Fibroblast of villous mesenchyme (primary cell): Measurements from ENCODE around the gene DNAH11. TPM values are rescaled to one million over a fixed set of nuclear protein-coding genes. Genes with fewer than 3 reads are reported as not detected.

Experiments used
- DNase-seq: peaks from one replicate; pipeline ENCODE4 v3.0.0-alpha.2; 2010; ENCODE audit warnings: low read depth
- H3K4me3 ChIP-seq: 2 replicates; pipeline ENCODE4 v1.5.1; 2011; ENCODE audit warnings: low read depth, mild to moderate bottlenecking, low read length
- total RNA-seq: library from RNA; depleted of rRNA; stranded (reverse); fragments of >200 nt; gene quantifications from 2 replicates; pipeline ENCODE4 v1.2.3, GENCODE V29; 2012
- TF ChIP-seq, protein P1 (sequence below): IDR thresholded peaks from 2 replicates; pipeline ENCODE4 v1.5.1; 2012; ENCODE audit warnings: low read depth, mild to moderate bottlenecking, low read length; ENCODE audit not compliant: insufficient read depth

DNAH11 gene
- total RNA-seq, 1 donor = under 0.01 TPM

DNA sequence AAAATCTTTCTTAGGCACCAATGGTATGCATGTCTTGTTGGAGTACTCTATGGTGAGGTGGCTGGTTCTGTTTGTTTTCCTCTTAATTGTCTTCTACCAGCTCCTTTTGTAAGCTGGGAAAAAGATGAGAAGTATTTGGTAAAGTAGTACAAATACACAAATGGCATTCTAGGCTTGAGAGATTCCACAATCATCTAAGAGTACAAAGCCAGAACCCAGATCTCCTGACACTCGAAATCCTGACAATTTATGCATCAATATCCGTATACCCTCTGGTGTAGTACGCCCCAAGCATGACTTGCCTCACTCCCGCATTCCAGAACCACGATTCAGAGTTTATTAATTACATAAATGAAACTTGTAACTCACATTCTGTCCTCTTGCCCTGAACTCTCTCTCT lies 359.4 kb downstream of the DNAH11 start:
- DNase-seq = peak; percentile 45
- no peak overlapping the region for H3K4me3 ChIP-seq
- TF ChIP-seq, protein P1, sequence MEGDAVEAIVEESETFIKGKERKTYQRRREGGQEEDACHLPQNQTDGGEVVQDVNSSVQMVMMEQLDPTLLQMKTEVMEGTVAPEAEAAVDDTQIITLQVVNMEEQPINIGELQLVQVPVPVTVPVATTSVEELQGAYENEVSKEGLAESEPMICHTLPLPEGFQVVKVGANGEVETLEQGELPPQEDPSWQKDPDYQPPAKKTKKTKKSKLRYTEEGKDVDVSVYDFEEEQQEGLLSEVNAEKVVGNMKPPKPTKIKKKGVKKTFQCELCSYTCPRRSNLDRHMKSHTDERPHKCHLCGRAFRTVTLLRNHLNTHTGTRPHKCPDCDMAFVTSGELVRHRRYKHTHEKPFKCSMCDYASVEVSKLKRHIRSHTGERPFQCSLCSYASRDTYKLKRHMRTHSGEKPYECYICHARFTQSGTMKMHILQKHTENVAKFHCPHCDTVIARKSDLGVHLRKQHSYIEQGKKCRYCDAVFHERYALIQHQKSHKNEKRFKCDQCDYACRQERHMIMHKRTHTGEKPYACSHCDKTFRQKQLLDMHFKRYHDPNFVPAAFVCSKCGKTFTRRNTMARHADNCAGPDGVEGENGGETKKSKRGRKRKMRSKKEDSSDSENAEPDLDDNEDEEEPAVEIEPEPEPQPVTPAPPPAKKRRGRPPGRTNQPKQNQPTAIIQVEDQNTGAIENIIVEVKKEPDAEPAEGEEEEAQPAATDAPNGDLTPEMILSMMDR = no peak

DNA sequence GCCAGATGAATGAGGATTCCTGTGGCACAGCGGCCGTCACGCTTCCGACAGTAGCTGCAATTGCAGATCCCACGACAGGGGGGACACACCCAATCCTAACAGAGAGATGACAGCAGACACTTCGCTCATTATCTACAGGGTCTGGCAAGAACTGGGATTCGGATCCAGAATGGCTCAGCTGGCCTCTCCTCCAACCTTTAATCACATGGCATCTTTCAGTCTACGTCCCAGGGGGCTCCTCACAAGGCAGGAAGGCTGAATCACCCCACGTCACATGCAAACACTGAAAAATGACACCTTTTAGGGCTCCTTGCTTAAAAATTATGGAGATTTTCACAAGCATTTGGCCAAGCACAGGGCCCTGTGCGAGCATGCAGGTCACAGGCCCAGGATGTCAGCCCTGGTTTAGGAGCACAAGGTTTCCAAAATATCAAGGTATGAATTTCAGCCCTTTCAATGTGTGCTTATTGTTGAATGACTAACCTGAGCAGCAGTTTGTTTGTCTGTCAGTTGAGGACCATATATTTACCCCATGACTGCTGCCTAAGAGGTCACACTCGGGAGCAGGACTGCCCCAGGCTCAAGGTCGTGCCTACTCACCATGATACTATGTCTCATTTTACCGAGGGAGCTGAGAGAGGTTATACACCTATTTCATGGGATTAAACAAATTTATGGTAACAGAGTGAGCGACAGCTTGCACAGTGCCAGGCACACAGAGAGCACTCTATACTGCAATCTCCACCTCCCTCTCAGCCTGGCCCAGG lies 360.4 kb downstream of the DNAH11 start:
- no peak for DNase-seq
- TF ChIP-seq, protein P1 = no peak
- no peak overlapping the region for H3K4me3 ChIP-seq

DNA sequence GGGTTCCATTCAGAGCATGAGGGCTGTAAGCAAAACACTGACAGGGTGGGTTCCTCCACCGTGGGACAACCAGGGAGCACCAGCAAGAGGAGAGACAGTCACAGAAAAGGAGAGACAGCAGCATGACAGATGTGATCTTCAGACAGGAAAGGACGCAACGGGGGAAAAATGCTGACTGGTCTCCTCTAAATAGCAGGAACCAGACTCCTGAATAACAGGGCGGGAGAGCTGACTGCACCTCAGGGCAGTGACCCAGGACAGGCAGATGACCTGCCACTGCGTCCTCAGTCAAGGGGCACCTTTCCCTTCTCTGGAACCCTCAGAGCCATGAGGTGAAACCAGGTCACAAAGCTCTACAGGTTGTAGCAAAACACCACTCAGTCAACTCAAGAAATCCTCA lies 365.9 kb downstream of the DNAH11 start:
- no peak overlapping the region for H3K4me3 ChIP-seq
- TF ChIP-seq, protein P1 = no peak
- no peak for DNase-seq

DNA sequence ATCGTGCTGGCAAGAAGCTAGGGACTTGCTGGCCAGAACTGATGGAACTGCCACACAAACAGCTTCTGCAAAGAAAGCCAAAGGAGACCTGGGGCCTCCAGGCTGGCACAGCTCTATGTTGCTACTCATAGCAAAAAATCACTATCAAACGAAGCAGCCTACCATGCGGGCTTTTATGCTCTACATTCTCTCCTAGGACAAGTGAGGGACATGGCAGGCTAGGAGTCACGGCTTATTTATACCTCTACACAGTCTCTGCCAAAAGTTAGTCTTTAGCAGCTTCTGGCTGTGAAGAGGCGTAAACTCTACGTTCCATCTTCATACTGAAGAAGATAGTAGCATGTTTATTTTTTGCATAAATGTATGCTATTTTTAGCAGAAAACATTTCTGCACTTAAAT lies 367.4 kb downstream of the DNAH11 start:
- H3K4me3 ChIP-seq = no peak overlapping the region
- TF ChIP-seq, protein P1 = no peak
- no peak for DNase-seq

DNA sequence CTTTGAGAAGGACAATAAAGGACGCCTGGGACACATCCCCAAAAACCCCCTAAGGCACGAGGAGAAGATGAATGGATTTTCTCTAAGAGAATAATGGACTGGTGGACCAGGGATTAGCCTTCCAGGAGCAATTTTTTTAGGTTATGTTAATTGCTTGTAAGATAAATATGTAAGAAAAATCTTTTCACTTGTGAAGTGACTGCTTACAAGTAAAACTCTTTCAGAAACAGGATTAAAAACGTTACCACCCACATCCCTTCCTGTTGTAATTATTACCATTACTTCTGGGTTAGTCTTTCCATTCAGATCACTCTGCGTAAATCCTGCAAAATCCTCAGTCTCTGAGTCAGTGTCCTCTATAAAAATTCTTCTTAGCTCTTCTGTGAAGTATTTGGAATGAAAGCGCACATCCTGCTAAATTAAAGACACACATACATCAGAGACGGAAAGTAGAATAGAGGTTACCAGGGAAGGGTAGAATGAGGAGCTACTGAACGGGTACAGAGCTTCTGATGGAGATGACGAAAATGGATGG lies 368.6 kb downstream of the DNAH11 start:
- H3K4me3 ChIP-seq = no peak overlapping the region
- peak; percentile 89 for DNase-seq
- TF ChIP-seq, protein P1 = no peak

DNA sequence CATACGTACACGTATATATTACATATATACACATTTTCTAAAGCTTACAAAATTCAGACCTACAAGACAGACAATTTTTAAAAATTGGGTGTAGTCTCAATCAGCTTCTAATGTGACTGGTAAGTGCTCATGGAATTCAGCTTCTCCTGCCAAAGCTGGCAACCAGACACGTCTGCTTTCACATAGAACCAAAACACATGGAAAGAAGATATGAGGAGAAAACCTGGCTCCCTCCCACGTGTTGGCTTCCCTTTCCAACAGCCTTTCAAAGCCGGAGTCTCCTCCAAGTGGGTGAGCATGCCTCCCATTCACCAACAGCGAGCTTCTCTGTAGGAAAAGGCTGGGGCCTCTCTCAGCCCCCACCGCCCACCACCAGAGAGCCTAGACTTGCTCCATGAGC lies 369.5 kb downstream of the DNAH11 start:
- peak; percentile 55 for DNase-seq
- H3K4me3 ChIP-seq = no peak overlapping the region
- TF ChIP-seq, protein P1 = no peak
